Measurements from ENCODE around the gene MRPL24.

The MRPL24 gene

DNA sequence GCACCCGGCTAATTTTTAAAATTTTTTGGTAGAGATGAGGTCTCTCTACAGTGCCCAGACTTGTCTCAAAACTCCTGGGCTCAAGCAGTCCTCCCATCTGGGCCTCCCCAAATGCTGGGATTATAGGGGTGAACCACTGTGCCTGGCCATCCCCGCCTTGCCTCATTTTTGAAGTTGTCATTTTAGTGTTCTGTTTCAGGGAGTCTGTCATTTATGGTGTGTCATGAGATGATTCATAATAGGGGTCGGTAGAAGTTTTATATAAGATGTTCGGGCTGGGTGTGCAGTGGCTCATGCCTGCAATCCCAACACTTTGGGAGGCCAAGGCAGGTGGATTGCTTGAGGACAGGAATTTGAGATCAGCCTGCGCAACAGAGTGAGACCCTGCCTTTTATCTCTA, 34.9 kb upstream of the MRPL24 start:
- DNase-seq (ENCODE audit: insufficient read length, low spot score) (no peak), FAIRE-seq (no peak)
- TF ChIP-seq TAF1 (IDR thresholded peaks at IDR 0.05; ENCODE audit: low read depth, low read length) (no peak), POU2F2 (IDR thresholded peaks at IDR 0.05; ENCODE audit: low read depth, low read length) (no peak), POLR2AphosphoS5 (IDR thresholded peaks at IDR 0.05; ENCODE audit: low read depth, low read length) (no peak), POLR2A (IDR thresholded peaks at IDR 0.05; ENCODE audit: low read depth, low read length) (no peak), PAX5 (IDR thresholded peaks at IDR 0.05; ENCODE audit: insufficient read depth, low read length, severe bottlenecking) (no peak), SPI1 (IDR thresholded peaks at IDR 0.05; ENCODE audit: low read depth, low read length) (no peak)

DNA sequence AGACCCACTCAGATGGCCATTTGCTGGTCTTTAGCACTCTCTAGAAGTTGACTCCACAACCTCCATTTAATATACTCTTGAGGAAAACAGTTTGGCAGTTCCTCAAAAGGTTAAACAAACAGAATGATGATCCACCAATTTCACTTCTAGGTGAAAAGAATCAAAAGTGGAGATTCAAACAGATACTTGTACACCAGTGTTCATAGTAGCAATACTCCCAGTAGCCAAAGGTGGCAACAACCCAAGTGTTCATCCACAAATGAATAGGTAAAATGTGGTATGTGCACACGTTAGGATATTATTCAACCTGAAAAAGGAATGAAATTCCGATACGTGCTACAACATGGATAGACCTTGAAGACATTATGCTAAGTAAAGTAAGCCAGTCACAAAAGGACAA, 32.7 kb upstream of the MRPL24 start:
- DNase-seq (ENCODE audit: insufficient read length, low spot score) (no peak), FAIRE-seq (no peak)
- TF ChIP-seq POLR2AphosphoS5 (IDR thresholded peaks at IDR 0.05; ENCODE audit: low read depth, low read length) (no peak), SPI1 (IDR thresholded peaks at IDR 0.05; ENCODE audit: low read depth, low read length) (no peak), PAX5 (IDR thresholded peaks at IDR 0.05; ENCODE audit: insufficient read depth, low read length, severe bottlenecking) (no peak), POU2F2 (IDR thresholded peaks at IDR 0.05; ENCODE audit: low read depth, low read length) (no peak), POLR2A (IDR thresholded peaks at IDR 0.05; ENCODE audit: low read depth, low read length) (no peak), TAF1 (IDR thresholded peaks at IDR 0.05; ENCODE audit: low read depth, low read length) (no peak)

- no peak for DNase-seq (ENCODE audit: insufficient read length, low spot score)
- no peak for TF ChIP-seq SPI1 (IDR thresholded peaks at IDR 0.05; ENCODE audit: low read depth, low read length)
- no peak for TF ChIP-seq POLR2AphosphoS5 (IDR thresholded peaks at IDR 0.05; ENCODE audit: low read depth, low read length)
- FAIRE-seq: no peak
Observed at GRCh38 chr1:156772728-156773497, 32.0 kb upstream of the MRPL24 start.

GRCh38 chr1:156772222-156772621, 31.3 kb upstream of the MRPL24 start:
- DNase-seq (ENCODE audit: insufficient read length, low spot score): no peak
- FAIRE-seq: no peak
- TF ChIP-seq POLR2AphosphoS5 (IDR thresholded peaks at IDR 0.05; ENCODE audit: low read depth, low read length) (no peak), SPI1 (IDR thresholded peaks at IDR 0.05; ENCODE audit: low read depth, low read length) (no peak), POU2F2 (IDR thresholded peaks at IDR 0.05; ENCODE audit: low read depth, low read length) (no peak), POLR2A (IDR thresholded peaks at IDR 0.05; ENCODE audit: low read depth, low read length) (no peak), TAF1 (IDR thresholded peaks at IDR 0.05; ENCODE audit: low read depth, low read length) (no peak), PAX5 (IDR thresholded peaks at IDR 0.05; ENCODE audit: insufficient read depth, low read length, severe bottlenecking) (no peak)

DNA sequence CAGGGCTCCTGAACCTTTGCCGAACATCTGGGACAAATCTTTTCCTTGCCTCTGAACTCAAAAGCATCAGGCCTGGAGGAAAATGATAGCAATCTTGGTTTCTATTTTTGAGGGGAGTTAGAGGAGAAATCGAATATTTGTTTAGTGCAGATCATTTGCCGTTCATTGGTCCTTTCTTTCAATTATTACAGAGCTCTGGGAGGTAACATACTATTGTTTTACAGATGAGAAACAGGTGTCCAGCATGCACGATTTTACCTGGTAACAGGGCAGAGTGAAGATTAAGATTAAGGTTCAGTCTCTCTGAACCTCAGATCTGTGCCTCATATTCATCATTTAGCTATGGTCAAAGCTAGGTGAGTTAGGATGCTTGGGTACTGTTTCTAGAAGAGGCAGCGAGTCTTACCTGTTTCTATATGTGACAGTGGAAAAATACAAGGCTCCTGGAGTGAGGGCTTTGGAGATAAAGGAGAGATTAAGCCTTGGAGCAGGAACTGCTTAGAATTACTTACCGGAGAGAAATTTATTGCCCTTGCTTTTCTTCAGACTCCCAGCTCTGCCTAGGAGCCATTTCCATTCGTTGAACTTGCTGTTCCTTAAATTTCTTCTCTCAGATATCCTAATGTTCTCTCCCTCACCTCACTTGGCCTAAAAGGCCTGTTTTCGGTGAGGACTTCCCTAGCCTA, 27.9 kb upstream of the MRPL24 start:
- FAIRE-seq (no peak), DNase-seq (ENCODE audit: insufficient read length, low spot score) (no peak)
- TF ChIP-seq PAX5 (IDR thresholded peaks at IDR 0.05; ENCODE audit: insufficient read depth, low read length, severe bottlenecking): no peak

DNA sequence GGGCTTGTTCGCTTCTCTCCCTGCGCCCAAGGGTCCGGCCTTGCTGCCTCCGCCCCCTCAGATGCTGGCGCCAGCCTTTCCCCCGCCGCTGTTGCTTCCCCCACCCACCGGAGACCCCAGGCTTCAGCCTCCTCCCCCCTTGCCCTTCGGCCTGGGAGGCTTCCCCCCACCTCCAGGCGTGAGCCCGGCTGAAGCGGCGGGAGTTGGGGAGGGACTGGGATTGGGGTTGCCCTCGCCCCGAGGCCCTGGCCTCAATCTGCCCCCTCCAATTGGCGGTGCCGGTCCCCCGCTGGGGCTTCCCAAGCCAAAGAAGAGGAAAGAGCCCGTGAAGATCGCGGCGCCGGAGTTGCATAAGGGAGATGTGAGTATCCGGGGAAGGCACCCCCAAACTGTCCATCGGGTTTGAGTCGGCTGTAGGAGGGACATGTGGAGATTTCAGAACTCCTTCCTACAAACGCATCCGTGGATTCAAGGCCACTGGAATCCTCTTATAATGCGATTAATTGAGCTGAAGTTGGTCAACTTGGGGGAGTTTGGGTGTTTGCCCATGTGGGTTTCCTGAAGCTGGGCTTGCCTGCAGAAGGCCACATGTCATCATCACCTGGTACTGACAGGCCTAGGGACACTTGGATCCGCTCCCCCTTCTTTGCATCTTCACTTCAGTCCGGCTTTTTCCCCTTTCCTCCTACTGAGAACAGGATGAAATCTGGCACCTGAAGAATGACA, 27.2 kb upstream of the MRPL24 start:
- TF ChIP-seq POLR2A (IDR thresholded peaks at IDR 0.05; ENCODE audit: low read depth, low read length) (0 out of 2 replicates have a peak, but pooled peaks have one; percentile 4), PAX5 (IDR thresholded peaks at IDR 0.05; ENCODE audit: insufficient read depth, low read length, severe bottlenecking) (no peak)
- DNase-seq (ENCODE audit: insufficient read length, low spot score) (no peak), FAIRE-seq (no peak)

- FAIRE-seq (peak; percentile 97), DNase-seq (ENCODE audit: insufficient read length, low spot score) (peak; percentile 79)
- TF ChIP-seq PAX5 (IDR thresholded peaks at IDR 0.05; ENCODE audit: insufficient read depth, low read length, severe bottlenecking) (no peak), POU2F2 (IDR thresholded peaks at IDR 0.05; ENCODE audit: low read depth, low read length) (peak; percentile 47; the same call in 1 of the 2 replicates), TAF1 (IDR thresholded peaks at IDR 0.05; ENCODE audit: low read depth, low read length) (peak; percentile 83), POLR2AphosphoS5 (IDR thresholded peaks at IDR 0.05; ENCODE audit: low read depth, low read length) (peak; percentile 75), POLR2A (IDR thresholded peaks at IDR 0.05; ENCODE audit: low read depth, low read length) (peak; percentile 59), SPI1 (IDR thresholded peaks at IDR 0.05; ENCODE audit: low read depth, low read length) (no peak)
Observed at GRCh38 chr1:156767101-156767878, 26.4 kb upstream of the MRPL24 start, which contains the start of gene PRCC. TSS of gene PRCC (plus strand) at chr1:156767535. CDS start at chr1:156767772, 237 bp downstream.

- FAIRE-seq: peak; percentile 63
- TF ChIP-seq POLR2AphosphoS5 (IDR thresholded peaks at IDR 0.05; ENCODE audit: low read depth, low read length): 0 out of 2 replicates have a peak, but pooled peaks have one; percentile 42
- no peak for TF ChIP-seq SPI1 (IDR thresholded peaks at IDR 0.05; ENCODE audit: low read depth, low read length)
- TF ChIP-seq TAF1 (IDR thresholded peaks at IDR 0.05; ENCODE audit: low read depth, low read length): no peak
- no peak for TF ChIP-seq POU2F2 (IDR thresholded peaks at IDR 0.05; ENCODE audit: low read depth, low read length)
- no peak for TF ChIP-seq PAX5 (IDR thresholded peaks at IDR 0.05; ENCODE audit: insufficient read depth, low read length, severe bottlenecking)
- peak; percentile 65 for TF ChIP-seq POLR2A (IDR thresholded peaks at IDR 0.05; ENCODE audit: low read depth, low read length)
Observed at GRCh38 chr1:156766298-156767100, 25.6 kb upstream of the MRPL24 start.

More at GRCh38 chr1:156766298-156767100, 25.6 kb upstream of the MRPL24 start:
- DNase-seq (ENCODE audit: insufficient read length, low spot score): no peak
